ENCODE measurements around the gene IGLL5.

IGLL5 gene

DNA sequence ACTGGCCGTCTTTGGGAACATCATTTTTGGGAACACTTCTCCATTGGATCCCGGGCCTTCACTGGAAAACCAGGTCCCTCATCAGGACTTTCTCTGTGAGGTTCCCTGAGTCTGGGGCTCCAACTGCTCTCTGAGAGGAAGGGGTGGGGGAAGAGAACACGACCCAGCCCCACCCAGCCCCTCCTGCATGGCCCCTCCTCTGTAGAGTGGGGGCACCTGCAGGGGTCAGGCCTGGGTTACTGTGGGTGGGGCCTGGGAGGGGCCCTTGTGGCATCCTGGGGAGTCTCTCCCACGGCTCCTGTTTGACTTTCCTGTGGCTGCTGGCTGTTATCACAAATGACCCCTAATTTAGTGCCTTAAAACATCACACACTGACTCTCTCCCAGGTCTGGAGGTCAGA, 36.3 kb downstream of the IGLL5 start:
- TF ChIP-seq, protein P1, sequence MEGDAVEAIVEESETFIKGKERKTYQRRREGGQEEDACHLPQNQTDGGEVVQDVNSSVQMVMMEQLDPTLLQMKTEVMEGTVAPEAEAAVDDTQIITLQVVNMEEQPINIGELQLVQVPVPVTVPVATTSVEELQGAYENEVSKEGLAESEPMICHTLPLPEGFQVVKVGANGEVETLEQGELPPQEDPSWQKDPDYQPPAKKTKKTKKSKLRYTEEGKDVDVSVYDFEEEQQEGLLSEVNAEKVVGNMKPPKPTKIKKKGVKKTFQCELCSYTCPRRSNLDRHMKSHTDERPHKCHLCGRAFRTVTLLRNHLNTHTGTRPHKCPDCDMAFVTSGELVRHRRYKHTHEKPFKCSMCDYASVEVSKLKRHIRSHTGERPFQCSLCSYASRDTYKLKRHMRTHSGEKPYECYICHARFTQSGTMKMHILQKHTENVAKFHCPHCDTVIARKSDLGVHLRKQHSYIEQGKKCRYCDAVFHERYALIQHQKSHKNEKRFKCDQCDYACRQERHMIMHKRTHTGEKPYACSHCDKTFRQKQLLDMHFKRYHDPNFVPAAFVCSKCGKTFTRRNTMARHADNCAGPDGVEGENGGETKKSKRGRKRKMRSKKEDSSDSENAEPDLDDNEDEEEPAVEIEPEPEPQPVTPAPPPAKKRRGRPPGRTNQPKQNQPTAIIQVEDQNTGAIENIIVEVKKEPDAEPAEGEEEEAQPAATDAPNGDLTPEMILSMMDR (IDR thresholded peaks at IDR 0.05) = no peak

DNA sequence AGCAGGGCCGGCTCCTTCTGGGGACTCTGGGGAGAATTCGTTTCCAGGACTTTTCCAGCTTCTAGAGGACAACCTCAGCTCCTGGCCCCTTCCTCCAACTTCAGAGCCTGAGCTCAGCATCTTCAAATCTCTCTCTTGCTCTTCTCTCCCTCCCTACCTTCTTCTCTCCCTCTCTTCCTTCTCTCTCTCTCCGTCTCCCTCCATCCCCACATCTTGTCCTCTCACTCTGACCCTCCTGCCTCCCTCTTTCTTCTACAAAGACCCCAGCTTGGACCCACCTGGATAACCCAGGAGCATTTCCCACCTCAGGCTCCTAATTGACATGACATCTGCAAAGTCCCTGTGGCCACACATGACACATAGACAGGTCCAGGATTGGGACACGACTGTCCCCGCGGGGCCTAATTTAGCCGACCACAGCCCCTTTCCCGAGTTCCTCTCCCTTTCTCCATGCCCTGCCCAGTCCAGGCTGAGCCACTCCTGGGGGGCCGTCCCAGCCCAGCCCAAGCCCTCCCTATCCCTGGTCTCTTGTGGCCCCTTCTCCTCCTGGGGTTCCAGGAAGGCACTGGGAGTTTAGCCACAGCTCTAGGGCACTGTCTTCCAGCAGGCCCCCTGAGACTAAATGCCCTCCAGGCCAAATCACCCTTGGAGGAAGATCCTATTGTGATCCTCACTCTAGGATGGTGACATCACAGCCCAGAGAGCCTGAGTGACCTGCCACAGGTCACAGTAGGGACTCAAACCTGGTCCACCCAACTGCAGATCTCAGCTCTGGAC, 36.9 kb downstream of the IGLL5 start:
- TF ChIP-seq, protein P1 (IDR thresholded peaks at IDR 0.05) = no peak

DNA sequence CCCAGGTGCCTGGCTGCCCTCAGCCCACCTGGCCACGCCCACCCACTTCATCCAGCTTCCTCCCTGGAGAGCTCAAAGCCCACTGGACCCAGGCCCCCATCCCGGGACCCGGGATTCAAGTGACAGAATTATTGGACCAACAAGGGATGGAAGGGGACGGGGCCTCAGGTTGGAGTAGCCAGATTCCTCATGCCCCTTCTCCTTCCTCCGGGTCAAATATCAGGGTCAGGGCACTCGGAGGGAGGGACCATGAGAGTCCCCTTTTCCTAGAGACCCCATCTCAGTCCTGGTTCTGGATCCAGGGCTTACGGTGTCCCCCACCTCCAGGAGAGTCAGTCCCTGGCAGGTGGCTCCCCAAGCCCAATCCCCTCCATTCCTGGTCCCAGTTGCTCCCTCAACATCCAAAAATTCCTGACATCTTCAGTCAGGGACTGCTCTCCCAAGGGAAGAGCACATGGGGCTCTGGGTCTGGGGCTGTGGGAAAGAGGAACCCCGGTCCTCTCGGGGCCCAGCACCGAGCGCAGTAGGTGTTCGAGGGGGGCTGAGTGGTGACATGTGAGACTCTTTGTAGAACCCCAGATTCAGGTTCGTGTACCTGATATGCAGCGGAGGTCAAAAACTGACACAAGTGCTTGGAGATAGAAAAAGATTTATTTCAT, 37.7 kb downstream of the IGLL5 start:
- TF ChIP-seq, protein P1 (IDR thresholded peaks at IDR 0.05) = no peak

DNA sequence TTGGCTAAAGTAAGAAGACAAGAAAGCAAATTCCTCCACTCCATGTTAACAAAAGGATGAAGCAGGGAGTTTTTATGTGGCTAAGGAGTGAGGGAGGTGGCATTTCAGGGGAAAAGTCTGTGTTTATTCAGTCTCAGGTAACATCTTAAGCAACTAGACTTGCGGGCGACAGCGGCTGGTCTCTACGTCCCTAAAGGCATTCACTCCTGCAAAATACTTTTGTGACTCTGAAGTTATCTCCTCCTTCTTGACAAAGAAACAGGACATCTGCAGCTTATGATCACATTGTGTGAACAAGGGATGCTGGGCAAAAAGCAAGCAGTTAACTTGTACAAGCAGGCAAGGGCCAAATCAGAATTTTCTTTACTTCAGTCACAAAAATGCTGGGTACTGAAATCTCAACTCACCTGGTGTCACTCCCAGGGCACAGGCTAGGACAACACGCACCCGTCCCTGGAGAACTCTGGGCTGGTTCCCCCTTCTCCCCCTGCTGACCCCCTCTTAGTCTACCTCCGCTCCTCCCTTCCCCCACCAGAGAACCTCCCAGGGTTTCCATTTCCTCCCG, 38.3 kb downstream of the IGLL5 start:
- TF ChIP-seq, protein P1 (IDR thresholded peaks at IDR 0.05) = no peak

DNA sequence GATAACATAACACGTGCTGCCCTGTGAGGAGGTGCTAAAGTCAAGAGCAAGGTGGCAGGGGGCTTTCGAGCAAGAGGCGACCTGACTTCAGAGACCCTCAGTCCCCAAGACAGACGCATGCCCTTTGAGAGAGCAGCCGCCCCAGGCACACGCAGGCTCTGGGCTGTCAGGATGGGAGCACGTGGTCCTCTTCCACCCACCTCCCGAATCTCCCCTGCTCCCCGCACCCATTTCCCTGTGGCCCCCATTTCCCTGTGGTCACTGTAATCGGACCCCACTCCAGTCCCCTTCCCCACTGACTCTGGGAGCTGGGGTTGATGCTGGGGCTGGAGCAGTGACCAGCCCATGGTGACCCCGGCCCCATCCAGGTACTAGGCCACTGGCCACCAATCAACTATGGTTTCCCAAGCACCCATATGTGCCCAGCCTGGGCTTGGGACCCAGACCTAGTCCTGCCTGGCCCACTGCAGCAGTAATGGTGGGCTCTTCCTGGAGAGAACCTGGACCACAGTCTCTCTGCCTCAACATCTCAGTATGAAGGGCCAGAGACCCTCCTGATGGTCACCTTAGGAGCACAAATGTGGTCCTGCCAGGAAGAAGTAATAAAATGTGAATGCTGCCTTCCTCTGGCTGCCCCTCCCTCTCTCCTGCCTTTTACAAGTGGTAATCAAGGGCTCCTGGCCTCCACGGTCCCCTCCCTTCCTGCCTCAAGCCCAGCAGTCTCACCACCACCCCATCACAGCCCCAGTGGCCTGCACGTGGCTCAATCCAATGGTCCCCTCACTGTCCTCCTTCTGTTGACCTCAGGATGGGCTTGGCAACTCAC, 39.0 kb downstream of the IGLL5 start:
- TF ChIP-seq, protein P1 (IDR thresholded peaks at IDR 0.05) = no peak

DNA sequence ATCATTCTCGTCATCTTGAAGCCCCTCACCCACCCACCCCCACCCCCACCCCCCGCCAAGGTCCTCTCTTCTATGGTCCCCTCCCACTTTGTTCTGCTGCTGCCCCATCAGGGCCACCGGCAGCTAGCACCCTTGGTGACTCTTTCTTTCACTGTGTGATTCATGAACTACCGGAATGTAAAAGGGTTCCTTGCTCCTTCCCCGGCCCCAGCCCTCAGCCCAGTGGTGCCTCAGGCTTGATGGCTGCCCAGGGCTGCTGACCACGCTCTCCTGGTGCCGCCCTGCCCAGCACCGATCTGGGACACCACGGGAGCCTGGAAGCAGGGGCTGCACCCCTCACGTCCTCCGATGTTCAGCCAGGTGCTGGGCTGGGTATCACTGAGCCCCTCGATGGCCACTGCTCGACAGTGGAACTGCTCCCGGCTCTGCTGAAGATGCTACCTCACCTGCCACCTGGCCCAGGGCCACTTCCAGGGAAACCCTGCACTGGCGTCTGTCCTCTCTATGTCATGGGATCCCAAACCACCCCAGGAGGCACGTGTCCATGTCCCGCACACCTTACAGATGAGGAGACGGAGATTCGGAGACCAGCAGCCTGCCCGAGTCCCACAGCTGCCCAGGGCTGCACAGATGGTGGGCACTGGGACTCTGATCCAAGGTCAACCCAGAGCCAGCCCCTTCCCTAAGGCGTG, 39.7 kb downstream of the IGLL5 start:
- TF ChIP-seq, protein P1 (IDR thresholded peaks at IDR 0.05) = no peak
